DND-41 (cell line): ENCODE measurements around the gene RFNG.

Experiments used
- ATAC-seq: fragments of 200-7000 bp; cut with Tn5 transposase; 3 replicates; pipeline ENCODE4 v1.9.1; 2021; ENCODE audit warnings: low read depth; ENCODE audit not compliant: insufficient read depth
- DNase-seq: peaks from one replicate; pipeline ENCODE4 v3.0.0-alpha.2; 2020
- H2AFZ ChIP-seq: 2 replicates; pipeline ENCODE4 v1.6.0; 2012; ENCODE audit warnings: low read depth, low read length
- H3K27ac ChIP-seq: 2 replicates; pipeline ENCODE4 v1.5.1; 2012; ENCODE audit warnings: low read length, inconsistent platforms
- H3K27me3 ChIP-seq: fragments of 200-600 bp; sonication (generic); 2 replicates; pipeline ENCODE4 v1.6.0; 2012; ENCODE audit warnings: low read length, mild to moderate bottlenecking, inconsistent platforms; ENCODE audit not compliant: insufficient read depth, poor library complexity
- H3K36me3 ChIP-seq: 2 replicates; pipeline ENCODE4 v1.5.1; 2012; ENCODE audit warnings: low read length, inconsistent platforms; ENCODE audit not compliant: insufficient read depth
- H3K4me1 ChIP-seq: 2 replicates; pipeline ENCODE4 v1.5.1; 2012; ENCODE audit warnings: mild to moderate bottlenecking, low read length; ENCODE audit not compliant: insufficient read depth
- H3K4me2 ChIP-seq: 2 replicates; pipeline ENCODE4 v1.6.0; 2012; ENCODE audit warnings: mild to moderate bottlenecking, moderate library complexity, low read length, inconsistent platforms; ENCODE audit not compliant: insufficient read depth
- H3K4me3 ChIP-seq, 2 experiments: fragments of 200-600 bp in 1 of 2; shearing (Covaris generic) in 1 of 2; 2 replicates each; pipeline ENCODE4 v1.5.1; 2012 to 2016; ENCODE audit warnings: inconsistent platforms in 2 of 2, low read length in 2 of 2, mild to moderate bottlenecking in 2 of 2, low read depth in 1 of 2, moderate library complexity in 1 of 2
- H3K79me2 ChIP-seq: 2 replicates; pipeline ENCODE4 v1.6.0; 2012; ENCODE audit warnings: low read length, inconsistent platforms; ENCODE audit not compliant: insufficient read depth
- H3K9ac ChIP-seq: 2 replicates; pipeline ENCODE4 v1.6.0; 2012; ENCODE audit warnings: low read depth, mild to moderate bottlenecking, inconsistent platforms, low read length, moderate library complexity
- H3K9me3 ChIP-seq: 2 replicates; pipeline ENCODE4 v1.5.1; 2012; ENCODE audit warnings: low read length, moderate library complexity, mild to moderate bottlenecking, inconsistent platforms; ENCODE audit not compliant: insufficient read depth, severe bottlenecking
- H4K20me1 ChIP-seq: 2 replicates; pipeline ENCODE4 v1.6.0; 2012; ENCODE audit warnings: low read length; ENCODE audit not compliant: insufficient read depth
- EZH2 ChIP-seq: IDR thresholded peaks from 3 replicates; pipeline ENCODE4 v1.6.1; 2012; ENCODE audit warnings: borderline replicate concordance, low read depth, mild to moderate bottlenecking, moderate library complexity, low read length, inconsistent platforms; ENCODE audit not compliant: severe bottlenecking
- TF ChIP-seq, protein P1 (sequence below): IDR thresholded peaks from 2 replicates; pipeline ENCODE4 v1.5.1; 2012; ENCODE audit warnings: borderline replicate concordance, low read length, moderate library complexity, mild to moderate bottlenecking; ENCODE audit not compliant: poor library complexity, severe bottlenecking; ENCODE audit errors: extremely low read depth

The RFNG gene

GRCh38 chr17:82043507-82043906 is 8.1 kb downstream of the RFNG start:
- no peak for DNase-seq
- ATAC-seq, result no peak
- Histone ChIP-seq H3K36me3 (peaks cover 6% of the 10 kb centered on the region; the same call in 1 of the 2 replicates), H2AFZ (no peak overlapping the region), H3K9ac (no peak overlapping the region), H3K27ac (no peak overlapping the region), H3K4me1 (no peaks in the 10 kb centered on the region), H3K79me2 (no peaks in the 10 kb centered on the region), H3K4me3 (no peak overlapping the region), H3K9me3 (no peaks in the 10 kb centered on the region), H4K20me1 (no peaks in the 10 kb centered on the region), H3K4me2 (no peak overlapping the region), H3K27me3 (no peaks in the 10 kb centered on the region)
- TF ChIP-seq, protein P1, sequence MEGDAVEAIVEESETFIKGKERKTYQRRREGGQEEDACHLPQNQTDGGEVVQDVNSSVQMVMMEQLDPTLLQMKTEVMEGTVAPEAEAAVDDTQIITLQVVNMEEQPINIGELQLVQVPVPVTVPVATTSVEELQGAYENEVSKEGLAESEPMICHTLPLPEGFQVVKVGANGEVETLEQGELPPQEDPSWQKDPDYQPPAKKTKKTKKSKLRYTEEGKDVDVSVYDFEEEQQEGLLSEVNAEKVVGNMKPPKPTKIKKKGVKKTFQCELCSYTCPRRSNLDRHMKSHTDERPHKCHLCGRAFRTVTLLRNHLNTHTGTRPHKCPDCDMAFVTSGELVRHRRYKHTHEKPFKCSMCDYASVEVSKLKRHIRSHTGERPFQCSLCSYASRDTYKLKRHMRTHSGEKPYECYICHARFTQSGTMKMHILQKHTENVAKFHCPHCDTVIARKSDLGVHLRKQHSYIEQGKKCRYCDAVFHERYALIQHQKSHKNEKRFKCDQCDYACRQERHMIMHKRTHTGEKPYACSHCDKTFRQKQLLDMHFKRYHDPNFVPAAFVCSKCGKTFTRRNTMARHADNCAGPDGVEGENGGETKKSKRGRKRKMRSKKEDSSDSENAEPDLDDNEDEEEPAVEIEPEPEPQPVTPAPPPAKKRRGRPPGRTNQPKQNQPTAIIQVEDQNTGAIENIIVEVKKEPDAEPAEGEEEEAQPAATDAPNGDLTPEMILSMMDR, result no peak
- TF ChIP-seq EZH2, result no peak

- Histone ChIP-seq H3K36me3 (peaks cover 4% of the 10 kb centered on the region; the same call in 1 of the 2 replicates), H3K9ac (no peak overlapping the region), H3K27ac (no peak overlapping the region), H2AFZ (no peak overlapping the region), H3K4me1 (peaks cover 6% of the 10 kb centered on the region), H3K27me3 (no peaks in the 10 kb centered on the region), H3K9me3 (no peaks in the 10 kb centered on the region), H4K20me1 (no peaks in the 10 kb centered on the region), H3K4me3 (no peak overlapping the region), H3K79me2 (no peaks in the 10 kb centered on the region), H3K4me2 (no peak overlapping the region)
- TF ChIP-seq EZH2, result no peak
- TF ChIP-seq, protein P1, result no peak
- peak; percentile 4; the same call in 1 of the 3 replicates for ATAC-seq
- no peak for DNase-seq
Observed at GRCh38 chr17:82042649-82043048, 9.0 kb downstream of the RFNG start.

DNA sequence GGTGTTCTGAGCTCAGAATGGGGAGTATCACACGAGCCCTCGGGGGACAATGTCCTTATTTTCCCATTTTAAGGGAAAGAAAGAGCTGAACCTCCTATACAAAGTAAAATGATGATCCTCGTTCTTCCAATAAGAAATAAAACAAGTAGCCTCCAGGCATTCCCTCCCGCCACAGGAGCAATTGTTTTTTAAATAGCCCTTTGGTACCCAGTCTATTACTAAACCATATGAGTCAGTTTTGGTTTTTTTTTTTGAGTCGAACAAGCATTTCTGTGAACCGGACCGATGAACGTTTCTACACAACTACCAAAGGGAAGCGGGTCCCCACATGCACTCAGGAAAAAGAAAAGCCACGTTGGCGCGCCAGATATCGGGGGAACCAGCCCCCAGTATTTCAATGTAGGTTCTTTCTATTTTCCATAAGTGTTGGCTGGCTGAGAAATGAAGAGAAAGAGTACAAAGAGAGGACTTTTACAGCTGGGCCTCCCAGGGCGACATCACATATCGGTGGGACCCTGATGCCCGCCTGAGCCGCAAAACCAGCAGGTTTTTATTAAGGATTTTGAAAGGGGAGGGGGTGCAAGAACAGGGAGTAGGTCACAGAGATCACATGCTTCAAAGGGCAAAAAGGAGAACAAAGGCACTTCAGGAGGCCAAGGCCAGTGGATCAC is 10.3 kb downstream of the RFNG start:
- no peak overlapping the region for H3K4me3 ChIP-seq
- no peaks in the 10 kb centered on the region for H3K9me3 ChIP-seq
- peaks cover 14% of the 10 kb centered on the region for H3K4me1 ChIP-seq
- no peaks in the 10 kb centered on the region for H3K27me3 ChIP-seq
- peaks cover 7% of the 10 kb centered on the region for H4K20me1 ChIP-seq
- ATAC-seq, result no peak
- peaks cover 8% of the 10 kb centered on the region for H3K79me2 ChIP-seq
- no peak overlapping the region for H3K4me2 ChIP-seq
- TF ChIP-seq, protein P1, result no peak
- TF ChIP-seq EZH2, result no peak
- peaks cover 4% of the 10 kb centered on the region; the same call in 1 of the 2 replicates for H3K36me3 ChIP-seq
- DNase-seq, result no peak
- H3K9ac ChIP-seq, result no peak overlapping the region
- no peak overlapping the region for H3K27ac ChIP-seq
- no peak overlapping the region for H2AFZ ChIP-seq
